GM19328 (cell line): ENCODE measurements around the gene EPHB1.

Experiments used
- ATAC-seq: cut with Tn5 transposase; IDR thresholded peaks from one replicate; pipeline ENCODE4 v1.9.1; 2021; ENCODE audit warnings: mild to moderate bottlenecking, moderate library complexity; ENCODE audit not compliant: unreplicated experiment

The EPHB1 gene

GRCh38 chr3:135147657-135148056 lies 352.6 kb downstream of the EPHB1 start:
- ATAC-seq = no peak

- ATAC-seq = no peak
Measured at GRCh38 chr3:135148398-135149020, 353.4 kb downstream of the EPHB1 start.

GRCh38 chr3:135149707-135150681 lies 354.9 kb downstream of the EPHB1 start:
- no peak for ATAC-seq

- ATAC-seq = no peak
Measured at GRCh38 chr3:135154186-135154585, 359.1 kb downstream of the EPHB1 start.

GRCh38 chr3:135155228-135155627 lies 360.2 kb downstream of the EPHB1 start:
- no peak for ATAC-seq

- ATAC-seq = no peak
Measured at GRCh38 chr3:135155791-135156190, 360.7 kb downstream of the EPHB1 start.

- ATAC-seq = no peak
Measured at GRCh38 chr3:135157045-135157740, 362.1 kb downstream of the EPHB1 start.

- no peak for ATAC-seq
Measured at GRCh38 chr3:135158520-135158919, 363.5 kb downstream of the EPHB1 start.

GRCh38 chr3:135159681-135160247 lies 364.7 kb downstream of the EPHB1 start:
- ATAC-seq = no peak

- ATAC-seq = no peak
Measured at GRCh38 chr3:135161425-135161824, 366.4 kb downstream of the EPHB1 start.

- ATAC-seq = no peak
Measured at GRCh38 chr3:135163701-135164100, 368.6 kb downstream of the EPHB1 start.

GRCh38 chr3:135165260-135165659 lies 370.2 kb downstream of the EPHB1 start:
- no peak for ATAC-seq

GRCh38 chr3:135166266-135166825 lies 371.3 kb downstream of the EPHB1 start:
- ATAC-seq = no peak

GRCh38 chr3:135168822-135169221 lies 373.8 kb downstream of the EPHB1 start:
- no peak for ATAC-seq

- ATAC-seq = no peak
Measured at GRCh38 chr3:135169651-135170050, 374.6 kb downstream of the EPHB1 start.

- no peak for ATAC-seq
Measured at GRCh38 chr3:135170732-135171131, 375.7 kb downstream of the EPHB1 start.

GRCh38 chr3:135172191-135172869 lies 377.3 kb downstream of the EPHB1 start:
- no peak for ATAC-seq

- ATAC-seq = no peak
Measured at GRCh38 chr3:135175728-135176277, 380.7 kb downstream of the EPHB1 start.

GRCh38 chr3:135176881-135177280 lies 381.8 kb downstream of the EPHB1 start:
- ATAC-seq = no peak

- ATAC-seq = no peak
Measured at GRCh38 chr3:135178566-135178965, 383.5 kb downstream of the EPHB1 start.
